Hepatocyte (in vitro differentiated cells): ENCODE results near the gene KCNIP3. TPM values are rescaled to one million over a fixed set of nuclear protein-coding genes. Genes with fewer than 3 reads are reported as not detected.

Experiments
- DNase-seq: peaks from one replicate; pipeline ENCODE4 v3.0.0-alpha.2; 2016; ENCODE audit warnings: low spot score
- H2AFZ ChIP-seq: fragments of 200-600 bp; sonication (generic); 2 replicates; pipeline ENCODE4 v1.6.0; 2016; ENCODE audit warnings: antibody characterized with exemption, mild to moderate bottlenecking
- H3K27ac ChIP-seq: fragments of 200-600 bp; sonication (generic); 2 replicates; pipeline ENCODE4 v1.5.1; 2016; ENCODE audit warnings: mild to moderate bottlenecking
- H3K27me3 ChIP-seq: fragments of 200-600 bp; sonication (generic); 2 replicates; pipeline ENCODE4 v1.6.1; 2016
- H3K36me3 ChIP-seq: fragments of 200-600 bp; sonication (generic); replicated peaks from 2 replicates; pipeline ENCODE4 v1.5.1; 2016; ENCODE audit warnings: low read depth; ENCODE audit not compliant: insufficient read depth
- H3K4me1 ChIP-seq: fragments of 200-600 bp; sonication (generic); 2 replicates; pipeline ENCODE4 v1.5.1; 2016; ENCODE audit warnings: mild to moderate bottlenecking, moderate library complexity; ENCODE audit not compliant: insufficient read depth
- H3K4me2 ChIP-seq: fragments of 200-600 bp; sonication (generic); 2 replicates; pipeline ENCODE4 v1.6.0; 2016
- H3K4me3 ChIP-seq: fragments of 200-600 bp; sonication (generic); 2 replicates; pipeline ENCODE4 v1.5.1; 2016; ENCODE audit warnings: mild to moderate bottlenecking
- H3K79me2 ChIP-seq: fragments of 200-600 bp; sonication (generic); 2 replicates; pipeline ENCODE4 v1.6.0; 2017; ENCODE audit warnings: mild to moderate bottlenecking
- H3K9me2 ChIP-seq: fragments of 200-600 bp; sonication (generic); replicated peaks from 2 replicates; pipeline ENCODE4 v1.6.0; 2017; ENCODE audit warnings: mild to moderate bottlenecking; ENCODE audit not compliant: insufficient read depth
- H3K9me3 ChIP-seq: fragments of 200-600 bp; sonication (generic); 2 replicates; pipeline ENCODE4 v1.5.1; 2016; ENCODE audit warnings: low read depth, mild to moderate bottlenecking
- H4K20me1 ChIP-seq: fragments of 200-600 bp; sonication (generic); 2 replicates; pipeline ENCODE4 v1.6.0; 2016; ENCODE audit warnings: mild to moderate bottlenecking; ENCODE audit not compliant: insufficient read depth, poor library complexity, severe bottlenecking
- CTCF ChIP-seq: fragments of 200-600 bp; sonication (generic); IDR thresholded peaks from 2 replicates; pipeline ENCODE4 v1.5.1; 2016; ENCODE audit warnings: antibody characterized with exemption, mild to moderate bottlenecking; ENCODE audit not compliant: poor library complexity
- EZH2 ChIP-seq: fragments of 200-600 bp; sonication (generic); IDR thresholded peaks from 2 replicates; pipeline ENCODE4 v1.6.1; 2016; ENCODE audit warnings: antibody characterized with exemption, mild to moderate bottlenecking, borderline replicate concordance
- EZH2phosphoT487 ChIP-seq: fragments of 200-600 bp; sonication (generic); IDR thresholded peaks from one replicate; pipeline ENCODE4 v1.6.1; 2018; ENCODE audit warnings: antibody characterized with exemption, mild to moderate bottlenecking, low read depth, moderate library complexity; ENCODE audit not compliant: unreplicated experiment, severe bottlenecking
- WGBS: methylation state at CpG from one replicate; pipeline ENCODE4 v1.1.6; 2016; ENCODE audit warnings: low lambda C conversion rate; ENCODE audit errors: missing lambda C conversion rate; 5-methylcytosine and 5-hydroxymethylcytosine counted together
- polyA plus RNA-seq: library from polyadenylated mRNA; unstranded; fragments of >200 nt; fragmentation: Nextera tagmentation; extraction: Ambion mirVana; gene quantifications from 2 replicates; pipeline ENCODE4 v1.2.1, GENCODE V29; 2016
- total RNA-seq: library from RNA; depleted of rRNA; stranded (reverse); fragments of >200 nt; gene quantifications from 2 replicates; pipeline ENCODE4 v1.2.3, GENCODE V29; 2014

The KCNIP3 gene
- total RNA-seq (2.1 and 6.1 TPM in 2 replicates), polyA plus RNA-seq (3.7 and 6.5 TPM in 2 replicates)

- DNase-seq: peak; percentile 66
- no peaks in the 10 kb centered on the region for H3K9me2 ChIP-seq
- TF ChIP-seq EZH2phosphoT487 (no peak), CTCF (no peak), EZH2 (no peak)
- no peak within 1 kb of the TSS for H3K27ac ChIP-seq
- H3K4me1 ChIP-seq: no peaks in the 10 kb centered on the region
- no peaks in the 10 kb centered on the region for H3K36me3 ChIP-seq
- H2AFZ ChIP-seq: peak within 1 kb of the TSS; percentile 60
- no peaks in the 10 kb centered on the region for H3K79me2 ChIP-seq
- no peak within 1 kb of the TSS for H3K4me3 ChIP-seq
- no peaks in the 10 kb centered on the region for H4K20me1 ChIP-seq
- 11% methylated on average over 7 of the region's 13 CpGs for WGBS
- no peaks in the 10 kb centered on the region for H3K9me3 ChIP-seq
- peak within 1 kb of the TSS; percentile 77 for H3K4me2 ChIP-seq
- H3K27me3 ChIP-seq: no peaks in the 10 kb centered on the region
These were observed at the start of gene KCNIP3 for GRCh38 chr2:95296880-95297487. KCNIP3 (plus strand) TSS chr2:95297347; CDS start chr2:95297439, 92 bp downstream.

- Histone ChIP-seq H3K27ac (no peak overlapping the region), H3K4me3 (no peak overlapping the region), H3K9me3 (no peaks in the 10 kb centered on the region), H4K20me1 (no peaks in the 10 kb centered on the region), H3K4me2 (no peak overlapping the region), H3K79me2 (no peaks in the 10 kb centered on the region), H3K27me3 (no peaks in the 10 kb centered on the region), H3K4me1 (no peaks in the 10 kb centered on the region), H2AFZ (no peak overlapping the region), H3K36me3 (no peaks in the 10 kb centered on the region), H3K9me2 (no peaks in the 10 kb centered on the region)
- no peak for DNase-seq
- TF ChIP-seq CTCF: no peak
- no peak for TF ChIP-seq EZH2
- TF ChIP-seq EZH2phosphoT487: no peak
- 42% methylated on average over 2 of the region's 2 CpGs for WGBS
These were observed 38.9 kb upstream of the KCNIP3 start for GRCh38 chr2:95258271-95258670.

- Histone ChIP-seq H2AFZ (no peak overlapping the region), H3K4me3 (no peak overlapping the region), H3K9me2 (no peaks in the 10 kb centered on the region), H3K4me2 (no peak overlapping the region), H3K36me3 (no peaks in the 10 kb centered on the region), H3K4me1 (no peaks in the 10 kb centered on the region), H3K27me3 (no peaks in the 10 kb centered on the region), H4K20me1 (no peaks in the 10 kb centered on the region), H3K79me2 (no peaks in the 10 kb centered on the region), H3K27ac (no peak overlapping the region), H3K9me3 (no peaks in the 10 kb centered on the region)
- DNase-seq: peak; percentile 3
- no peak for TF ChIP-seq EZH2phosphoT487
- TF ChIP-seq EZH2: no peak
- TF ChIP-seq CTCF: no peak
- WGBS: 70% methylated on average over 8 of the region's 8 CpGs
These were observed 36.8 kb upstream of the KCNIP3 start for GRCh38 chr2:95260028-95261023.
